RKO (cell line): ENCODE measurements around the gene RHBDD1.

Experiments
- DNase-seq: peaks from one replicate; pipeline ENCODE4 v3.0.0-alpha.2; 2016; ENCODE audit warnings: low spot score

The RHBDD1 gene, protein sequence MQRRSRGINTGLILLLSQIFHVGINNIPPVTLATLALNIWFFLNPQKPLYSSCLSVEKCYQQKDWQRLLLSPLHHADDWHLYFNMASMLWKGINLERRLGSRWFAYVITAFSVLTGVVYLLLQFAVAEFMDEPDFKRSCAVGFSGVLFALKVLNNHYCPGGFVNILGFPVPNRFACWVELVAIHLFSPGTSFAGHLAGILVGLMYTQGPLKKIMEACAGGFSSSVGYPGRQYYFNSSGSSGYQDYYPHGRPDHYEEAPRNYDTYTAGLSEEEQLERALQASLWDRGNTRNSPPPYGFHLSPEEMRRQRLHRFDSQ

DNA sequence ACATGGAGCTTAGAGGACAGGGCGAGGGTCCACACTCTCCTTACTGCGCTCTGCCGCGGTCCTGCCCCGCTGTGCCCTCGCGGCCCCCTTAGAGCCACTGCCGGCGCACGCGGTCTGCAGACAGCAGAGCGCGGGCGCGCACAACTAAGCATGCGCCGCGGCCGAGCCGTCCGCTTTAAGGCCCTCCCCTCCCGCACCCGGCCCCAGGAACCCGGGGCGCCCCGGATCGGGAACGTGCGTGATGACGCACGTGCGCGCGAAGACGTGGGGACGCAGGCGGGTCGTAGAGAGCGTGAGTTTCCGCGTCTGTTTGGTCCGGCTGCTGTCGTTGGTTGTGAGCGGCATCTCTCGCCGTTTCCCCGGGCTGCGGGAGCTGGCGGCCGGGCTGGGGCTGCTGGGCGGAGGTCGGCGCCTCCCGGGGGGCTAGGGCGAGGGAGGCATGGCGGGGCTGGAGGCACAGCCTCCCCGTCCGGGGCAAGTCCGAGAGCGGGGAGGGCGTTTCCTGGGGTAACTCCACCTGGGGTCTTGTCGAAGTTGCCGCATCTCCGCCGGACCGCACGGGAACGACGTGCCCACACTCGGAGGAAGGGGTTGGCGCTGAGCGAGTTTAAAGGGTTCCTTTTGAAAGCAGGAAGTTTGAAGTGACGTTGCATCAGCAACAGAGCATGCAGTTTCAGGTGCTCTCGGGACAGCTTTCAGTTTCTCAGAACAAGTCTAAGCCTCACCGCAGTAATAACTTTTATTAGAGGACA is at the start of gene RHBDD1:
Gene RHBDD1, plus strand, starts transcription at position 259 of the 752 bp plus-strand sequence. CDS start 28,640 bp downstream, outside the sequence.
- DNase-seq, result peak; percentile 90

GRCh38 chr2:226788064-226788463 is 47.8 kb upstream of the RHBDD1 start:
- no peak for DNase-seq

- no peak for DNase-seq
These were observed 46.9 kb upstream of the RHBDD1 start for GRCh38 chr2:226788881-226789490.

DNA sequence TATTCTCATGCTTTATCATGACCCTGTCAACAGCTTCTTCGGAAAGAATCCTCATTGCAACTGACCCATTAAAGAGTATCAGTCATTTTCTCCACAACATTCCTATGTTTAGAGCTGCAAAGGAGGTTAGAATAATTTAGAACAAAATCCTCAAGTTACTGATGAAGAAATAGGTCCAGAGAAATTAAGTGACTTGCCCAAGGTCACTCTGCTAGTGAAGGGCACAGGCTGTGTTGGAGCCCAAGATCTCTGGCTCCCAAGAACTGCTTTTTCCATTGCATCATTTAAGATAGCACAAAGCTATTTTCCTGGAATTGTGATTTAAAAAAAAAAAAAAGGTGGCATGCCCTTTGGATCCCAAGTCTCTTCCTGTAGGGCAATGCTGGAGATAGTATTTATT is 45.8 kb upstream of the RHBDD1 start:
- DNase-seq, result no peak

- DNase-seq, result no peak
These were observed 45.4 kb upstream of the RHBDD1 start for GRCh38 chr2:226790431-226790830.

DNA sequence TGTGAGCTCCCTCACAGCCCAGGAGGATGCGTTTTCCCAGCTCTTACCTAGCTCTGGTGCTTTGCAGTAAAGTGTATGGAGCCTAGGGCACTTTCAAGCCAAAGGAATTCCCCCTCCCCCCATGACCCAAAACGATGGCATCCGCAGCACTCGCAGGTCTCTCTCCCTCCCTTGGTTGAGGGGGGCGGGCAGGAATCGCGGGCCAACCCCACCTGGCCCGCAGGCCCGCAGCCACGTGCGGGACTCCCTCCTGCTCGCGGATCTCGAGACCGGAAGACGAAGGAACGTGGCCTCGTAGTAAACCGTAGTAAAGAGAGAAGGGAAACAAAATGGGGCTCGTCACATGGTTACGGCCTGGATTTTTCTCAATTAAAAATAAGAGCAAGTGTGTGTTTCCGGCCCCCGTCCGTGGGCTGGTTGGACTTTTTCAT is 44.8 kb upstream of the RHBDD1 start:
- DNase-seq, result peak; percentile 74

DNA sequence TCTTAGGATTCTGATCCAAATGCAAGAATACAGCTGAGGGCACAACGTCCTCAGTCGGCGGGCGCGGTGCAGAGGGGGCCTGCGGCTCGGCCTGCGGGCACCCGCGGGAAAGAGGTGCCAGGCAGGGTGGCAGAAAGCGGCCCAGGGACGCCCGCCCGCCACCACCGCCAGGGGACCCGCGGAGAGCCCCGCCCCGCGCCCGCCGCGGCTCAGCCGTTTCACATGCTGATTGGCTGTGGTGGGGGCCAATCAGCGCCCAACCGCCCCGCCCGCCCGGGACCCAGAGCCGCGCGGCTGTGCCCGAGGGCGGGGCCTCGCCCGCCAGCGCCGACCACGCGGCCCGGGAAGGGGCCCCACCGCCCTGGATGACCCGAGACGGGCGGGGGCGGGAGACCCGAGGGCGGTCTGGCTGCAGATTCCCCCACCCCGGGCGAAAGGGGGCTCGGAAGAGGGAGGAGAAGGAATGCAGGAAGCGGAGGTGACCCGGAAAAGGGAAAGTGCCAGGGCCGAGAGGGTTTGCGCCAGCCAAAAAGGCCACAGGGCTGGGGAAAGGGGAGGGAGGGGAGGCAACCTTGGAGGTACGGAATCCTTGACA is 44.3 kb upstream of the RHBDD1 start:
- peak; percentile 88 for DNase-seq

DNA sequence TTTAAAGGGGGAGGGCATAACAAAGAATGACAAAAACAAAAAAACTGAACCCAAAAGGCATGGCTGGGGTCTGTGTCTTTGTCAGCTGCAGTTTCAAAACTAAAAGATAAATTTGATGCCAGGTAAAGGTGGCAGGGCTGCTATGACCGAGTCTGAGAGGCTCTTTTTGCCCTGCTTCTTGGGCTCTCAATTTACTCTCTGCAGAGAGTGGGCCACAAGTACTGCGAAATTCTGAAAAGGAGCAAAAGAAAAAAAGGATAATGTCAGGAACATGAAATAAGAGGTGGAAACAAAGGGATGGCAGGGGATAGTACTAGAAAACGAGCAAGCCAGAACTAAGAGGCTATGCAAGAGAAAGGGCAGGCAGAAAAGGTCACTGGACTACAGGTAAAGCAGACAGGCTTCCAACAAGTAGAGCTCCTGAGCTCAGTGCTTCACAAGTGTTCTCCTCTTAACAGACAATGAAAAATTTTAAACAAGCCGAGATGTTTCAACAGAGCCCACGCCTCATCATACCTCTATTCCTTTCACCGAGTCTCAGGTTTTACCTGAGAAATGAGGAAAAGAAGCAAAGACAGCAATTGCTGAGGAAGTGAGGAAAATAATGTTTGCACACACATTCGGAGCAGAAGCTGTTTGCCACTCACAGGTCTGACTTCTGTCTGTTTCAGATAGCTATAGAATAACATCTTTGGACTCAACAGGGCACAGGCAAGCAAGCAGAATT is 43.5 kb upstream of the RHBDD1 start:
- peak; percentile 15 for DNase-seq

GRCh38 chr2:226793646-226794045 is 42.2 kb upstream of the RHBDD1 start:
- DNase-seq, result no peak

- DNase-seq, result peak; percentile 21
These were observed 41.6 kb upstream of the RHBDD1 start for GRCh38 chr2:226794196-226794661.

GRCh38 chr2:226794751-226795171 is 41.1 kb upstream of the RHBDD1 start:
- DNase-seq, result peak; percentile 41

GRCh38 chr2:226795281-226796011 is 40.4 kb upstream of the RHBDD1 start:
- DNase-seq, result no peak

DNA sequence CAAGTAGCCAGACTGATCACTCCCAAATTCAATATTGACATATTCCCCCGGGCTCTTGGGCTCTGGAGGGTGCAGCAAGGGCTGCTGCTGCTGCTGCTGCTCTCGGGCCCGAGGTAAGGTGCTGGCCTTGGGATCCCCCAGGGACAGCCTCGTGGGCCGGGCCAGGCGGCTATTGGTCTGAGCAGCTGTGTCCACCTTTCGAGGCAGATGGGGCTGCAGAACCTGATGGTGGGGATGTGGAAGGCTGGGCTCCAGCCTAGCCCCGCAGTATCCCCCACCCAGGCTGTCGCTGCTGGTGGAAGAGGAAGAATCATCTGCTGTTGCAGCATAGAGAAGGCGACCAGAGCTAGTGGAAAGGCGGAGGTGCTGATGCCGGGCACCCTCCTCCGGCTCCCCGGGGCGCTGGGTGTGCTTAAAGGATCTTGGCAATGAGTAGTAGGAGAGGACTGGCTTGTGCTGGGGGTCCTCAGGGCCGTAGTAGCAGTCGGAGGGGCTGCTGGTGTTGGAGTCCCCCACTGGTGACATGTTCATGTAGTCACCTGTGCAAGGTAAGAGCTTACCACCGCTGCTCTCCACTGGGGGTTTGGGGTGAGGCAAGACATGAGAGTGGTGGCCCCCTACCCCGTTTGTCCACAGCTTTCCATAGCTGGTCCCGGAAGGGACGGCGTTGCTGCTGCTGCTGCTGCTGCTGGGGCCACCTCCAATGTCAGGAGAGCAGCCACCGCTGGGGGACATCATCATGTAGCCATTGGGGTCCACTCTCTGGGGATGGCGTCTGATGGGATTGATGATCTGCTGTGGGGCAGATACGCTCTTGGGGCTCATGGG is 39.6 kb upstream of the RHBDD1 start:
- no peak for DNase-seq

GRCh38 chr2:226796840-226797288 is 39.0 kb upstream of the RHBDD1 start:
- no peak for DNase-seq

- DNase-seq, result no peak
These were observed 38.4 kb upstream of the RHBDD1 start for GRCh38 chr2:226797289-226797988.

DNA sequence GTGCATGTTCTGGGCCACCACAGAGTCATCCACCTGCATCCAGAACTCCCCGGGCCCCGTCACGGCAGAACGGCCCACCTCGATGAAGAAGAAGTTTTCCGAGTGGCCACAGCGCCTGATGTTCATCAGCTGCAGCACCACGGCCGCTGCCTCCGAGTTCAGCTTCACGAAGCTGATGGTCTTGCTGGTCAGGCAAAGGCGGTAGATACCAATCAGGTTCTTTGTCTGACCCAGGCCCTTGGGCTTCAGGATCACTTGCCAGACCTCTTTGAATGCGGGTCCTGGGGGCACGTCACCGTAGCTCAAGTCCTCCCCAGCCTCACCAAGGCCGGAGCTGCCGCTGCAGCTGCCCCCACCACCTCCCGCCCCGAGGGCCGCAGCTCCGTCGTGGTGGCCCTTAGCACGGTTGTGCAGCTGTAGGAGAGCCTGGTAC is 37.8 kb upstream of the RHBDD1 start:
- no peak for DNase-seq

- DNase-seq, result peak; percentile 19
These were observed 37.2 kb upstream of the RHBDD1 start for GRCh38 chr2:226798422-226799210.

- peak; percentile 72 for DNase-seq
These were observed 36.5 kb upstream of the RHBDD1 start, which contains the start of gene IRS1 for GRCh38 chr2:226799211-226799975. Gene IRS1 (minus strand): TSS chr2:226799820. CDS start chr2:226798738, 1,082 bp downstream.
